ENCODE data around the gene SPATS1. TPM values are rescaled to one million over a fixed set of nuclear protein-coding genes. Genes with fewer than 3 reads are reported as not detected.
"Not testable (repeated sequence)": the region's sequence is repeated elsewhere in the genome, so short reads cannot be mapped to it uniquely, and the experiment has no call there.

The SPATS1 gene
- total RNA-seq, 1 experiment from 2014 or later: not detected

GRCh38 chr6:44341095-44341890 is 1.2 kb upstream of the SPATS1 start:
- no peak for DNase-seq (ENCODE audit: low spot score)

- no peak for DNase-seq (ENCODE audit: low spot score)
These were observed 398 bp upstream of the SPATS1 start for GRCh38 chr6:44342052-44342451.

GRCh38 chr6:44346818-44347217 is 4.4 kb downstream of the SPATS1 start:
- not testable (repeated sequence) for DNase-seq (ENCODE audit: low spot score)

DNA sequence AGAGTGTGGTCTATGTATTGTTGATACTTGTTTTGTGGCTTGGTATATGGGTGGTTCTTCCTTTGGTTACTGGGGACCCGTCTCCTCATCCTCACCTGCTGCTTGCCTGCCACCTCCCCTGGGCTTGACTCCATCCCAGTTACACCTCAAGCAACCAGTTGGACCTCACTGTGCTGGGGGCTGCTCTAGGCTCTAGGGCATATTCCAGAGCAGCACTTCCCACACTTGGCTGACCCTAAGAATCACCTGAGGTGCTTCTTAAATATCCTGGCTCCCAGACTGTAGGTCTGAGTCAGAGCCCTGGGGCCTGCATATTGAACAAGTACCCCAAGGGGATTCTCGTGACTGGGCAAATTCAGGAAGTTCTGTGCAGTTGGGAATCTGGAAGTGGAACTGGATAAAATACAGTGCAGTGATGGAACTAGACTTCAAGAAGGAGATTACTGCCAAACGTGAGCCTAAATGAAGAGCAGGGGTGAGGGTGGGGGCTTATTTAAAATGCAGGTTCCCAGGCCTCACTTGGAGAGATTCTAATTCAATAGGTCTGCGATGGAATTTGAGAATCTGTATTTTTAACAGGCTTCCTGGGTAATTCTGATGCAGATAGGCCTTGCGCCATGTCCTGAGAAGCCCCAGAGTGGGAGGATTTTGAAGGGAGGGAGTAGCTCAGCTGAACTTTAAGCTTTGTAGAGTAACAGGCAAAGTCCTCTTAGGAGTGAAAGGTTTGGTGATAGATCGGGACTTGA is 7.6 kb downstream of the SPATS1 start:
- DNase-seq (ENCODE audit: low spot score): no peak

DNA sequence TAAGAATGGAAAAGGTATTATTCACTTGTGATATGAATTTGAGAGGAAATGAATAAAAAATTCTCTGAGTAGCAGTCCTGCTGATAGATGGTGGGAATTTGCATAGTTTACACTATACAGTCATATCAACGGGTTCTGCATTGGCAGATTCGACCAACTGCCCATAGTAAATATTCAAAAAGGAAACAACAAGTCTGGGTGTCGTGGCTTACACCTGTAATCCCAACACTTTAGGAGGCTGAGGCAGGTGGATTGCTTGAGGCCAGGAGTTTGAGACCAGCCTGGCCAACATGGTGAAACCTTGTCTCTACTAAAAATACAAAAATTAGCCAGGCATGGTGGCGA is 8.2 kb downstream of the SPATS1 start:
- DNase-seq (ENCODE audit: low spot score): not testable (repeated sequence)

GRCh38 chr6:44352259-44352658 is 9.8 kb downstream of the SPATS1 start:
- no peak for DNase-seq (ENCODE audit: low spot score)

- DNase-seq (ENCODE audit: low spot score): no peak
These were observed 10.9 kb downstream of the SPATS1 start for GRCh38 chr6:44353336-44353735.

DNA sequence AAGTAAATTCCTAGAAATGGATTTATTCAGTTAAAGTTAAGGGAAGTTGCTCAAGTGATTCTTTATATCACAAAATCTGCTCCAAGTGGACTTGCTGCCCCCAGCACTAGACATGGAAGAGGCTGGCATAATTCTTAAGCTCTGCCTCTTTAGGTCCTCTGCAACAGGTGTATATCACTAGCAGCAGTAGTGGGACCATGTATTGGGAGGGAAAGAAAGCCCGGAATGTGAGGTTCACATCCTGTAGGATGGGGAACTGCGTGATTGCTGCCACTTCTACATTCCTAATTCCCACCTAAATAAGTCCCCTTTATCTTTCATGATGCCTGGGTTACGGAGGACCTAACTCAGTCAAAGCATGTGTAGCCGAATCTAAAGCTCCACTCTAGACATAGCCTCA is 13.2 kb downstream of the SPATS1 start:
- DNase-seq (ENCODE audit: low spot score): no peak

DNA sequence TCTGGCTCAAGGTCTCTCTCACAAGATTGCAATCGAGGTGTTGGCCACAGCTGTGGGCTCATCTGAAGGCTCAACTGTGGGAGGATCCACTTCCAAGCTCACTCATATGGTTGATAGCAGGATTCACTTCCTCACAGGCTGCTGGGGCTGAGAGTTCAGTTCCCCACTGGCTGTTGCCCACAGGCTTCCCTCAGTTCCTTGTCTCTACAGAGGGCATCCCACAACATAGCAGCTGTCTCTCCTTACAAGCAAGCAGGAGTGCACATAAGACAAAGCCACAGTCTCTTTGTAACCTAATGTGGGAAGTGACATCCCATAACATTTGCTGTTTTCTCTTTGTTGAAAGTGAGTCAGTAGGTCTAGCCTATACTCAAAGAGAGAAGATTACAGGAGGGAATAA is 14.0 kb downstream of the SPATS1 start:
- DNase-seq (ENCODE audit: low spot score): no peak

DNA sequence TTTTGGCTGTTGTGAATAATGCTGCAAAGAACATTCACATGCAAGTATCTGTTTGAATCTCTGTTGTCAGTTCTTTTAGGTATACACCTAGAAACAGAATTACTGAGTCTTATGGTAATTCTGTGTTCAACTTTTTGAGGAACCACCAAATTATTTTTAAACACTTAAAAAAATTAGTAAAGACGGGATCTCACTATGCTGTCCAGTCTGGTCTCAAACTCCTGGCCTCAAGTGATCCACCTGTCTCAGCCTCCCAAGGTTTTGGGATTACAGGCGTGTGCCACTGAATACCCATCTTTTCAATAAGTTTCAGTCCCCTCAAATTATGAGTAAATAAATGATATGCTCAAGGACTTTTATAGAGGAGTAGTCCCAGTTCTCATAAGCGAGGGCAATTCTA is 17.5 kb downstream of the SPATS1 start:
- no peak for DNase-seq (ENCODE audit: low spot score)

- DNase-seq (ENCODE audit: low spot score): no peak
These were observed 19.5 kb downstream of the SPATS1 start for GRCh38 chr6:44361947-44362346.

DNA sequence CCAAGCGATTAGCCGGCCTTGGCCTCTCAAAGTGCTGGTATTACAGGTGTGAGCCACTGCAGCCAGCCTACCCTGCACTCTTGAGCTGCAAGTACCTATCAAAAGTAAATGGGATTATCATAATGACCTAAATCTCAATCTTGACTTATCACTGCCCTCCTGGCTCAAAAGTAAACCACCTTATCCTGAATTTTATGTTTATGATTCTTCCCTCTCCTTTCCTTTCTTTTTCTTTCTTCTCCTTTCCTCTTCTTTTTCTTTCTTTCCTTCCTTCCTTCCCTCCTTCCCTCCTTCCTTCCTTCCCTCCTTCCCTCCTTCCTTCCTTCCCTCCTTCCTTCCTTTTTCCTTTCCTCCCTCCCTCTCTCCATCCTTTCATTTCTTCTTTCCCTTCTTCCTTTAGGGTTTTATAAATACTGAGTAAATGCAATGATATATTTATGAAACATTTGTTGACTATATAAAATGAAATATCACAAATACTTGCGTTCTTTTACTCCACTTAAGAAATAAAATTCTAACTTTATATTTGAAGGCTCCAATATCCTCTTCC is 21.0 kb downstream of the SPATS1 start:
- no peak for DNase-seq (ENCODE audit: low spot score)

GRCh38 chr6:44366781-44367180 is 24.3 kb downstream of the SPATS1 start:
- DNase-seq (ENCODE audit: low spot score): no peak

- DNase-seq (ENCODE audit: low spot score): no peak
These were observed 25.2 kb downstream of the SPATS1 start for GRCh38 chr6:44367681-44368080.

DNA sequence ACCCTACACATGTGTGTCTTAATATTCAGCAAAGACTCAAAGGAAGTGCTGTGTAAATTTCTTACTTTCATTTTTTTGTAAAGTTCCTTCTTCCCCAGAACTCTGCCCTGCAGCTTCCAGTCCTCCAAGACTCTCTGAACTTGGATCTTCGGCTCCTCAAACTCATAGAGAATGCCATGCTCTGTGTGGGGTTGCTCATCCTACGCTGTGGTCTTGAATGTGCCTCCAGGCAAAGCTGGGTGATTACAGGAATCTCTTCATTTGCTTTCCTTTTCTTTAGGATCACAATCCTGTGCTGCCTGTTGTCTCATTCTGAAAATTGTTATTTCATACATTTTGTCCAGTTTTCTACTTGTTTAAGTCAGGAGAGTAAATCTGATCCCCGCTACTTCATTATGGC is 30.6 kb downstream of the SPATS1 start:
- DNase-seq (ENCODE audit: low spot score): no peak

- no peak for DNase-seq (ENCODE audit: low spot score)
These were observed 31.3 kb downstream of the SPATS1 start for GRCh38 chr6:44373787-44374186.

GRCh38 chr6:44375071-44375470 is 32.6 kb downstream of the SPATS1 start:
- no peak for DNase-seq (ENCODE audit: low spot score)

DNA sequence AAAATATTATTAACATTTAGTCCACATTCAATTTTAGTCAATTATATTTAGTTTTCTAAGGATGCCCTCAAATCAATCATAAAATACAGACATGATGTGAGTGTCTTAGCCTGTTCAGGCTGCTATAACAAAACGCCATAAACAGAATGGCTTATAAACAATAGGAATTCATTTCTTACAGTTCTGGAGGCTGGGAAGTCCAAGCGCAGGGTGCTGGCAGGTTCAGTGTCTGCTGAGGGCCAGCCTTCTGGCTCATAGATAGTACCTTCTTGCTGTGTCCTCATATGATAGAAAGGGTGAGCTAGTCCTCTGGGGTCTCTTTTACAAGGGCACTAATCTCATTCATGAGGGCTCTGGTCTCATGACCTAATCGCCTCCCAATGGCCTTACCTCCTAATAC is 35.0 kb downstream of the SPATS1 start:
- DNase-seq (ENCODE audit: low spot score): no peak

- no peak for DNase-seq (ENCODE audit: low spot score)
These were observed 35.5 kb downstream of the SPATS1 start for GRCh38 chr6:44377971-44378370.

DNA sequence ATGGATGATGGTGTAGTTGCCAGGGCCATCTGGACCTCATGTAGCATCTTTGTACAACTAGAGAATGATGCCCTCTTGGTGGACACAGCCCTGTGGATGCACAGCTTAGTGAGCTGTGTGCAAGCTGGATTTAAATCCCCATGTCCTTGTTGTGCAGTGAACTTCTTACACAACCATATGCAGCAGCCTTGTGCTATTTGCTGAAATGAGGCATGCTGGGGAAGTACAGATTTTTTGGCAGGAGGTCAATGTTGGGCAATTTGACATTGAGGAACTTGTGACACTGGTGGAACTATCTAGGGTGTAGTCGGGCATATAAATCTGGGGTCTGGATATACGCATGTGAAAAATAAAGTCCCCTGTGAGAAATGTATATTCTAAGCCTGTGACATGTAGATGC is 39.3 kb downstream of the SPATS1 start:
- DNase-seq (ENCODE audit: low spot score): no peak

- DNase-seq (ENCODE audit: low spot score): peak; percentile 60
These were observed 44.0 kb downstream of the SPATS1 start for GRCh38 chr6:44386364-44386928.

GRCh38 chr6:44386929-44387345 is 44.5 kb downstream of the SPATS1 start:
- DNase-seq (ENCODE audit: low spot score): peak; percentile 21
